HG03025 (cell line): Measurements from ENCODE around the gene COL5A1.
"Not testable (repeated sequence)": the region's sequence is repeated elsewhere in the genome, so short reads cannot be mapped to it uniquely, and the experiment has no call there.

Source experiments
- ATAC-seq: cut with Tn5 transposase; IDR thresholded peaks from one replicate; pipeline ENCODE4 v1.9.1; 2021; ENCODE audit warnings: mild to moderate bottlenecking, moderate library complexity; ENCODE audit not compliant: unreplicated experiment, low FRiP score

COL5A1 gene

DNA sequence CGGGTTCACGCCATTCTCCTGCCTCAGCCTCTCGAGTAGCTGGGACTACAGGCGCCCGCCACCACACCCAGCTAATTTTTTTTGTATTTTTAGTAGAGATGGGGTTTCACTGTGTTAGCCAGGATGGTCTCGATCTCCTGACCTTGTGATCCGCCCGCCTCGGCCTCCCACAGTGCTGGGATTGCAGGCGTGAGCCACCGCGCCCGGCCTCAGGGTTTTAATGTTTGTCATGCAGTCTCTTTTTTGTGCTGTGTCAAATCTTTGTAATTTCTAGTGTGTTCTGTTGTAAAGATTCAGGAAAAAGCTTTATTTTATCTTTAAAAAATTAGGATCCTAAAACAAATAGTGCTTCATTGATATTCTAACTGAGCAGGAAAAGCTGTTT, 62.1 kb downstream of the COL5A1 start:
- ATAC-seq, result not testable (repeated sequence)

DNA sequence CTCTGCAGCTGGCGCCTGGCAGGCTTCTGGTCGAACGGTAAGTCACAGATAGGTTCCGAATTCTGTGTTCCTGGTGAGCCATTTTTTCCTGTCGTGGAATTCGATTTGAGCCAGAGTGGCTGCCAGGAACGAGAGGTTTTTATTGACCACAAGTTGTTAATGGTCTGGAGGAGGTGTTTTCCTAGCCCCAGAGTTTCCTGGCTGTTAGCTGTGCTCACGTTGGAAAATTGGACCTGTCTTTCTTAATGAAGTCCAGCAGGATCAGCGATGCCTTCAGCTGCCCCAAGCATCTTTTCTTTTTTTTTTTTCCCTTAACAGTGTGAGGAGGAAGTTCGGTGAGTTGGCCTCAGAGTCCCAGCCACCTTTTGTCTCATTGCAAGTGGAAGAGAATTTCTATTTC, 62.9 kb downstream of the COL5A1 start:
- no peak for ATAC-seq

DNA sequence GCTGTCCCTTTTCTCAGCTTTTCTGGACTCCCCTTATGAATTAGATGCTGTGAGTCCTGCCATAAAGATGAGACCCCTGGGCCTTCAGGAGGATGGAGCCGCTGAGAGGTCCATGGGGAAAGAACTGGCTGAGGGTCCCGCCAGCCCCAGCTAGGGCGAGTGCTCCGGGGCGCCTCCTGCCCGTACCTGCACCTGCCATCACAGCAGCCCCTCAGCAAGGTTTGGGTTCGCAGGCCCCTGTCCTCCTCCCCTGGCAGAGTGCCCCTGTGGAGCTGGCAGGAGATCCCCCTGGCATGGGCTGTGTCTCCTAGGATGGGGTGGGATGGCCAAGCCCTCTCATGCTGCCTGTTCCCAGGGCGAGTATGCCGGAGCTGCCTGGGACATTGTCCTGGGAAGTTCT, 64.2 kb downstream of the COL5A1 start:
- no peak for ATAC-seq

DNA sequence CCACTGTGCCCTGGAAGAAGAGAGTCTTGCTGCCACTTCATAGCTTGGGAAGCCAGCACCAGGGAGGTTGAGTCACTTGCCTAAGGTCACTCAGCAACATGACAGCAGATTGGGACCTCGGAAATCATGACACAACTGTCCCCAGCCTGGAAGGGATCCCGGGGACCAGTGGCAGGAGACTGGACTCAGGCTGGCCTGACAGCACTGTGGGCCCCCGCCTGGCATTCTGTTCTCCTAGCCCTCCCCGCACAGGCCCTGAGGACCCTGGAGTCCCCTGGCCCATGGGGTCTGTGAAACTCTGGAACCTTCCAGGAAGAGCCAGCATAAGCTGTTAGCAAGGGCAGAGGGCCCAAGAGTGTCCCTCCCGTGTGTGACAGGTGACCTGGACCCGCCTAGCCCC, 64.9 kb downstream of the COL5A1 start:
- ATAC-seq, result no peak

DNA sequence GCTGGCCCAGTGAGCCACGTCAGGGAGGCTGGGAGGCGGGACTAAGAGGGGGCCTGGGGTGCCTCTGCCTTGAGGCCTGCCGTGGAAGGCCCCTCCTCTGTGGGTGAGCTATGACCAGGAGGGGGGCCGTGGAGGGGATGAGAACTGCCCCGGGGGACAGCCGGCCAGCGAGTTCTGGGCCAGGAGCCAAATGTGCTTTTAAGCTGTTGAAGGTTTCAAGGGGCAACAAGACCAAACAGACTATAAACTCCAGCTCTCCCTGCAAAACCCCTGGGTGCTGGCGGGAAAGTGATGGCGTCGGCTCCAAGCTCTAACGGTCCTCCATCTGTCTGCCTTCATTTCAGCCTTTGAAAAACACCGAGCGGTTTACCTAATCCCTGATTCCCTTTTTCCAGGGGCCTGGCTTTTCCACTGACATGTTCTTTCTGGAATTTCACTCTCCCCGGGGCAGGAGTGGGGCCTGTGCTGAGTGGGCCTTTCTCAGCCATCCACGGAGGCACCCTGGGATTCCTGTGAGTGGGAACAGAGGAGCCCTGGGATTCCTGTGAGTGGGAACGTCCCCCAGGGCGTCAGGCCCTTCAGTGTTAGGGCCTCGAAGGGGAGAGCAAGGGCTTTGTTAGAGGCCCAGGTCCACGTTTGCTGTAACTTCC, 65.6 kb downstream of the COL5A1 start:
- no peak for ATAC-seq

DNA sequence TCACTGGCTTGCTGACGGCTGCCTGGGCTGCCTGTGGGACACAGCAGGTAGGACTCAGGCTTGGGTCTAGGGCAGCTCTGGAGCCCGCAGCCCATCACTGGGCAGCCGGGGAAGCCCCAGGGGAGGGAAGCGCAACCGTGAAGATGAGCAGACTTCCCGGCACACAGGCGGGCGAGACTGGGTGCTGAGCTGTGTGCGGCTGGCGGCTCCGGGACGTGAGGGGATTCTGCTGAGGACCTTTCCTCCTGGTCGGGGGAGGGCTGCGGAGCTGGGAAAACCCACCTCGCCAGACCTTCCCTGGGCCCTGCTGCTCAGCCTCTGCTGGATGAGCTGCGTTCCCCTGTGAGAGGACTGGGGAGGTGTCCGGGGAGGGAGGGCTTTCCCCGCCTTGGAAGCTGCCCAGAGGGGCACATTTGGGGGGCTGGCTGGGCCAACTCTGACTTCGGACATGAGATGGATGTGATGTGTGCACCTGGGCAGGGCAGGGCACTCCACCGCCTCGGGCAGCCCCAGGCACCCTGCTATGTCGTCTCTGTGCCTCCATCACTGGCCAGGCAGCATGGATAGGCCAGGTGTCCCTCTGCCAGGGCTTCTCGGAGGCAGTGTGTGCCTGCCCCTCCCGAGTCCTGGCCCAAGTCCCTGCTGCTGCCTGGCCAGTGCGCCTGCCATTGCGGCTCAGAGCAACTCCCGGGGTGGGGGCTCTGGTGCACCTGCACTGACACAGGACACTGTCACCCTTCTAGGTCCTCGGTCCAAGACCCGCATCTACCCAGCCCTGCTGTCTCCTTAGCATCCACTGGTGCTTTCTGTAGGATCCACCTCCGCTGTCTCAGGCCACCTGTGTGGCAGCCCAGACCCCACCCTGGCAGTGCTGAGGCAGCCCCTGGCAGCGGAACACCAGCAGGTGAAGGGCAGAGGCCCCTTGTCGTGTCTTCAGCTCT, 66.4 kb downstream of the COL5A1 start:
- ATAC-seq, result no peak

DNA sequence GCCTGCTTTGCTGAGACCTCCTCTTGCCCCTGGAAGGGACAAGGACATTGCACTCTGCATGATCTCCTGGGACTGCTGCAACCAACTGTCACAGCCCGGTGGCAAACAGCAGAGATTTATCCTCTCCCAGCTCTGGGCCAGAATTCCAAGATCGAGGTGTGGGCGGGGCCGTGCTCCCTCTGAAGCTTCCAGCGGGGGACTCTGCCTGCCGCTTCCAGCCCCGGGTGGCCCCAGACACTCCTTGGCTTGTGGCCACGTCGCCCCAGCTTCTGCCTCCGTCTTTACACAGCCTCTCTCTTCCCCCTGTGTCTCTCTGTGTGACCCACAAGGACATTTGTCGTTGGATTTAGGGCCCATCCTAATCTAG, 67.1 kb downstream of the COL5A1 start:
- no peak for ATAC-seq

DNA sequence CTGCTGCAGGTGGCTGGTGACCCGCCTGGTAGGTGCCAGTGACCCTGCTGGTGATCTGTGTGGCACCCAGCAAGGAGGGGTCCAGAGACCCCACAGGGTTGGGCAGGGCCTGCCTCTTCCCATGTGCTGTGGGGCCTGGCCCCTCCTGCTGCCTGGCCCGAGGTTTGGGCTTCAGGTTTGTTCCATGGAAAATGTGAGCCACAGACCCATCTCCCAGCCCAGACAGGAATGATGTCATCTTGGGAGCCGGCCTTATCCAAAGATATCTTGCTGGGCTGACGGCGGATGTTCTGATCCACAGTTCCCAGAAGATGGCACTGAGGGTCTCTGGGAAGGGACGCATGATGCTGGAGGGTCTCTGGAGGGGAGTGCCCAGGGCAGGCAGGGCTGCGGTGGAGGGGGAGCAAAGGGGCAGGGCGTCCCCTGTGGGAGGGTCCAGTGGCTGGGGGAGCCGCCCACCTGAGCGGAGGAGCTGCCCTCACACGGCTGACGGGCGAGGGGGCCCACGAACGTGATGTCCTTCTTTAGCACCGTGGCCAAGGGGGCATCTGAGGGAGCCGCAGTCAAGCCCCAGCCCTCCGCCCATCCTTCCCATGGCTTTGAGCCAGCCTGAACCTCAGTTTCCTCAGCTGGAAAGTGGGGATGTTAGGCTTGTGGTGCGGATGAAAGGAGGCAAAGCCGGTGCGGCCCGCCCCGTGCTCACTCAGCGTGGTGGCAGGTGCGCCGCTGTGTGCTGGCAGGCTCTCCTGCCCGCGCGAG, 68.1 kb downstream of the COL5A1 start:
- no peak for ATAC-seq

DNA sequence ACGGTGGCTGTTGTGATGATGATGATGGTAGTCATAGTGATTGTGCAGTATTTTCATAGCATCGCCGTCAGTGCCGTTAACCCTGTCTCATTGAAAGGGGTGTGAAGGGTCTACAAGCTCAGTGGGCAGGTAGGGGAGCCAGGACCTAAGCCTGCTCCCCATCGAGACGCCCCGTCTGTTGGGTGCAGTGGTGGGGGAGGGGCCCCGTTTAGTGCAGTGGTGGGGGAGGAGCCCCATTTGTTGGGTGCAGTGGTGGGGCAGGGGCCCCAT, 68.6 kb downstream of the COL5A1 start:
- no peak for ATAC-seq

DNA sequence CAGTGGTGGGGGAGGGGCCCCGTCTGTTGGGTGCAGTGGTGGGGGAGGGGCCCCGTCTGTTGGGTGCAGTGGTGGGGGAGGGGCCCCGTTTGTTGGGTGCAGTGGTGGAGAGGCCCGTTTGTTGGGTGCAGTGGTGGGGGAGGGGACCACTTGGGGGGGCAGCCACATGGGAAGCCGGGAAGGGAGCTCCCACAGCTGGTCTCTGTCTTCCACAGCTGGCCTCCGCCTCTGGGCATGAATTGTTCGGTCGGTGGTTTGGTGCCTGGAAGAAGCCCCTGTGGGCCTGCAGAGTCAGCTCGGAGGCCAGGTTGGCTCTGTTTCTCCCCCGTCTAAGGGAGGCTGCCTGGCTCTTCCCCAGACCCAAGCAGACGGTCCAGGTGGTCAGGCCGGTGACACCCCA, 69.3 kb downstream of the COL5A1 start:
- ATAC-seq, result no peak

DNA sequence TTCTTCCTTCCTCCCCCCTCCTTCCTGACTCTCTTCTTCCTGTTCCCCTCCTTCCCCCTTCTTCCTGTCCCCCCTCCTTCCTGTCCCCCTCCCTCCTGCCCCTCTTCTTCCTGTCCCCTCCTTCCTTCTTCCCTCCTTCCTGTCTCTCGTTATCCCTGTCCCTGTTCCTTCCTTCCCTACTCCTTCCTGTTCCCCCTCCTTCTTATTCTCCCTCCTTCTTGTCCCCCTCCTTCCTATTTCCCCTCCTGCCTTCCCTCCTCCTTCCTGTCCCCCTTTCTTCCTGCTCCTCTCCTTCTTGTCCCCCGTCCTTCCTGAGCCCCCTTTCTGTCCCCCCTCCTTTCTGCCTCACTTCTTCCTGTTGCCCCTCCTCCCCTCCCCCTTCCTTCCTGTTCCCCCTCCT, 70.6 kb downstream of the COL5A1 start:
- ATAC-seq, result no peak

DNA sequence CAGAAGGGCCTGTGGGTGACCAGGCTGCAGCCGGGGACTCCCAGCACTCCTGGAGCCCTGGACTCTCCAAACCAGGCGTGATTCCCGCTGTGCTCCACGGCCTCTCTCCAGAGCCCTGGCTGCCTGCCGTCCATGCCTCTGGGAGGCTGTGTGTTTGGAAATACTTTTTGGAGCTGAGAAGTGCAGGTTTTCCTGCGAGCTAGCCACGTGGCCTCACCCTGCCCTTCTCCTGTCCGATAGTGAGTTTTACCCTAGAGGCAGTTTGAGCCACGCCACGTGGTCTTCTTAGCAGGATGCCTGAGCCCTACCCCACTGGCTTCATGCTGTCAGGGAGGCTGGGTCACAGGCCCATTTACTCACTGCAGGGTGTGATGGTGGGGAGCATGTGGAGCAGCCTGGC, 71.3 kb downstream of the COL5A1 start:
- no peak for ATAC-seq

DNA sequence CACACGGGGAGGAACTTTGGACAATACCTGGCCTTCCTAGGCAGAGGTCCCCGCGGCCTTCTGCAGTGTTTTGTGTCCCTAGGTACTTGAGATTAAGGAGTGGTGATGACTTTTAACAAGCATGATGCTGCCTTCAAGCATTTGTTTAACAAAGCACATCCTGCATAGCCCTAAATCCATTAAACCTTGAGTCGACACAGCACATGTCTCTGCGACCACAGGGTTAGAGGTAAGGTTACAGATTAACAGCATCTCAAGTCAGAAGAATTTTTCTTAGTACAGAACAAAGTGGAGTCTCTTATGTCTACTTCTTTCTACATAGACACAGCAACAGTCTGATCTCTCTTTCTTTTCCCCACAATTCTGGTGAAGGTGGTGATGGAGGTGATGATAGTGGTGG, 73.9 kb downstream of the COL5A1 start:
- not testable (repeated sequence) for ATAC-seq

DNA sequence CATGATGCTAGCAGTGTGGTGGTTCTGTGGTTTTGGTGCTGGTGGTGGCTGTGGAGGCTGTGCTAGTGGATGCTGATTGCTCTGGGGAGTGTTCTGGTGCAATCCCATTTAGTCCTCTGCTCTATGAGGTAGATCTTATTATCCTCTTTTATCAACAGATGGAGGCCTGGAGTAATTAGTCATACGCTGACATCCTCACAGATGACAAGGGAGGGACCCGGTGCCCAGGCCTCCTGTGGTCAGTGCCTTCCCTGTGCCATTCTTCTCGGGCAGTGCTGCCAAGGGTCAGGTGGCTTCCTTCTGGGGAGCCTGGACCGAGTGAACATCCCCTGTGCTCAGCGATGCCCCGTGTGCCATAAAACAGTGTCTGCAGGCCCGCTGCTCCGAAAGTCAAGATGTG, 74.5 kb downstream of the COL5A1 start:
- no peak for ATAC-seq

DNA sequence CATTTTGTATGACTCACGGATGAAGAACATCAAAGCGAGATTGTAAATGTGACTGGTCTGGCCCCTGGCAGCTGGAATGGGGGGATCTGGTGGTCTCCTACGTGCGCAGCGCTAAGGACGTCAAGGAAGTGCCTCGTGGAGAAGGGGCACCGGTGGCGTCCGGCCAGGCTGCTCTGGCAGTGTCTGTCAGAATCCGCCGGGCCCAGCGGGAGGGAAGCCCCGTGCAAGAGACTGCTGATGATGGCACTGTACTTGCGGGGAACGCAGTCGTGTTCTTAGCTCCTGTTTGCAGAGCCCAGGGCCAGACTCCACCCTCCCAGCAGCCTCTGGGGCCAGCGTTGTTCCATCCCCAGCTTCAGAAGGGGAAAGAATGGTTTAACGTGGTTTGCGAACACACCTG, 75.5 kb downstream of the COL5A1 start:
- ATAC-seq, result no peak

DNA sequence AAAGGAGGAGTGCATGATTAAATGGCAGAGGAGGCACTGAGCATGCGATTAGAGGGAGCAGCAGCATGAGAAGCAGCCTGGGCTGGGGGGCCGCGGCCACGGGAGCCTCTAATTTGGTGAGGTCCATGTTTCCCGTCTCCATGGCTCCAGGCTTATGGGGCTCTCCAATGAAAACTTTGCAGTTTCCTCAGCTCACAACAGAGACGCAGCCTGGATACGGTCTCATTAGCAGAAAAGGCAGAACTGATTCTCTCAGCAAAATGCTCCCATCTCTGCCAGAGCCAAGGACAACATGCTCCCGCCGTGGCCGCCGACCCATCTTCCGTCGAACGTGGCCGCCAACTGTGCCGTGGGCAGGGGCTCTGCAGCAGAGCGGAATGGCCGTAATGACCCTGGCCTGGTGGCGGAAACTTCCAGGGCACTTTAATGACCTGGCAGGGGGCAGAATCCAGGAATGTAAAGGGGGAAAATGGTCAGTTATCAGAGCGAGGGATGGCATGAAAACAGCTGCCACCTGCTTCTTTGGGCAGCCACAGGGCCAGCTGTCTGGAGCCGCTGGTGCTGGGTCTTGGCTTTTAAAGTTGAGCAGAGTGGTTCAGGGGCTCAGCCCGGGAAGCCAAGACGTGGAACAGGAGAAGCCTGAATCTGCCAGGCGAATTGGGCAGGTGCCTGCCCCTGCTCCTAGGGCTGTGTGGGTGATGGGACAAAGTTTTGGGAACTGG, 76.5 kb downstream of the COL5A1 start:
- ATAC-seq, result no peak

DNA sequence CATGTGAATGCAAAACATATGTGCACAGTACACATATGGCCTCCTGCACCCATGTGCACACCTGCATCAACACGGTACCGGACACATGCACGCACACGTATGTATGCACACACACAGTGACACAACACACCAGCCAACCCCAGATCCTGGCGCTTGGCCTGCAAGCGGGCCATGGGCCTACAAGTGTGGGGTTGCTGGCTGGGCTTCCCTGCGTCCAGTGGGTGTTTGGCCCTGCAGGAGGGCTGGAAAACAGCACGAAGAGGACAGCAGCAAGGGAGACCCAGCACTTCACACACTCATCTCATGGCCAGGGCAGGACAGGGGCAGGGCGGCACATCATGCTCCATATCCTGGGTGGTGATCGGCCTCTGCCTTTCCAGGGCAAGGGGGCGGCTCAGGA, 77.7 kb downstream of the COL5A1 start:
- no peak for ATAC-seq

DNA sequence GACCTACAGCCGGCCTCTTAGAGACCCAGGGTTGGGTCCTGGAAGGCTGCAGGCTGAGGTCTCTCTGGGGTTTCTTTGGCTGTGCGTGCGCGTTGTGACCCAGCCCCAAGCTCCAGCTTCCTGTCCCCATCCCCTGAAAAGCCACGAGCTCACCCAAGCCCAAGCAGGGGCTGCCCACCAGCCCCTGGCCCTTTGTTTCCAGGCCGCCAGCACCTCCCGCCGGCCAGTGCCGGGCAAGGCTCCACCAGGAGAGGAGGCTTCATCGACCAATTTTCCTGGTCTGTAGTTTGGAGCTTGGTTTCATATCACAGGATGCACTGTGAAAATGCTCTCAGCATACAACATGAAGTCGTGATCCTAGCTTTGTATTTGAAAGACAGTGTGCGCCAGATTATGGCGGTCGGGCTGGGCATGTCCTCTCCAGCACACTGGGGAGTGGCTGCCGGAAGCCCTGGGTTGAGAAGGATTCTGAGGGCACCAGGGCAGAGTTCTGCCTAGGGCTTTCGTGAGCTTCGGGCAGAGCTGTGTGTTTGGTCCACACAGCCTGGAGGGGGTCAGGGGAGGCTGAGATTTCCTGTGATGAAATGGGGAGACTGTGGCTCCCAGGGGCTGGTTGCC, 78.6 kb downstream of the COL5A1 start:
- no peak for ATAC-seq

DNA sequence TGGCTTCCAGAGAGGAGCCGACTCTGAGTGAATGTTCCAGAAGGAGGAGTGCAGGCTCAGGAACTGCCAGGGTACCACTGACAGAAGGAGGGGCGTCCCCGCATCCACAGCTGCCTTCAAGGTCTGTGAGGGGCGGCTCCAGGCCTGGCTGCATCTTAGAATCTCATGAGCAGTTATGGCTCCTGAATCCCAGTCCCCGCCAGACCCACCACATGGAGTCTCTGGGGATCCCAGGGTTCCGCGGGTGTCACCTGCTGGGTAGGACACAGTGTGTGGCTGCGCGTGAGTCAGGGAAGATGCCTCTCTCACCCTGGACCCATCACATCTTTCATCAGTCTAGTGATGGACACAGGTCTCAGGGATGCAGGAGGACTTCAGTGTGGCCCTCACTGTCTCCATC, 79.2 kb downstream of the COL5A1 start:
- ATAC-seq, result no peak

DNA sequence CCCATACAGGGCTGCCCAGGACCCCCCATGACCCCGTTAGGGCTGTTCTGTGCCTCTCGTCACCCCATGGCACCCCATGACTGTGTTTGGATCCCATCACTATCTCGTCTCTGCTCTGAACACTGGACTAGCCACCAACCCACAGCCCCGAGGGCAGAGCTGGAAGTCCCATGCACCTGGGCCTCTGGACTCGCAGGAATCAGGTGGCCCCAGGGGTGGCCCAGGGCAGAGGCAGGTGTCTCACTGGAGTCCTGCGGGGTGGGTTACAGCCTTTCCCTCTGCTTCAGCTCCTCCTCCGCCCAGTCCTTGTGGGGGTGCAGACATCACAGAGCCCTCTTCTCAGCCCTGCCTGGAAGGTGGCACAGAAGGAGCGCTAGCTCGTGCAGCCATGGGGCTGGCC, 79.7 kb downstream of the COL5A1 start:
- no peak for ATAC-seq
